ENCODE measurements around the gene TBC1D10A. TPM values are rescaled to one million over a fixed set of nuclear protein-coding genes. Genes with fewer than 3 reads are reported as not detected.

TBC1D10A gene
- total RNA-seq, 1 experiment from 2014 or later, result 8.4 TPM

DNA sequence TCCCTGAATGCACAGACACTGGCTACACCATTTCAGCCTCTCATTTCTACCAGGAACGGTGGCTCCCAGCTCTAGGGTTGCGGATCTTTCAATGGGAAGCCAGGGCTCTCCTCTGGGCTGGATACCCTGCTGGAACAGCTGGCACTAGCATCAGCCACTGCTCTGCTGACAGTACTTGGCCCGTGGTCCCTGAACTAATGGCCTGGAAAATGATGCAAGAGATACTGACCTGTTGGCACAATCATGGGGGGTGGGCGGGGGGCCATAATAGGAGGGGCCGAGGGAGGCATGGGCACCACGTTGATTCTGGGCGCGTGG lies 10.7 kb upstream of the TBC1D10A start:
- H3K27me3 Mint-ChIP-seq (ENCODE audit: low read depth), result no peaks in the 10 kb centered on the region
- no peak overlapping the region for H3K23ac ChIP-seq (ENCODE audit: insufficient read length, low read depth, low read length)
- H3K27ac ChIP-seq (ENCODE audit: insufficient read length, low read depth, low read length), result no peak overlapping the region
- H2BK15ac ChIP-seq (ENCODE audit: low read depth, low read length), result no peak overlapping the region
- H3K36me3 Mint-ChIP-seq (ENCODE audit: insufficient read depth in 1 of 3, low read depth in 3 of 3), result peaks cover 73 to 100% (median 97%) of the 10 kb centered on the region in 3 experiments
- no peaks in the 10 kb centered on the region for H3K9me3 ChIP-seq (ENCODE audit: control insufficient read depth, low read depth, low read length)
- H3K56ac ChIP-seq (ENCODE audit: insufficient read length, low read depth, low read length), result no peak overlapping the region
- H3K18ac ChIP-seq (ENCODE audit: insufficient read length, low read depth, low read length), result no peak overlapping the region
- no peak overlapping the region for H4K5ac ChIP-seq (ENCODE audit: insufficient read length, low read depth, low read length)
- H3K14ac ChIP-seq (ENCODE audit: insufficient read depth, low read length), result no peak overlapping the region
- H3K9ac ChIP-seq (ENCODE audit: extremely low read depth, insufficient read length, low read length), result no peak overlapping the region
- no peaks in the 10 kb centered on the region for H3K9me3 Mint-ChIP-seq
- no peaks in the 10 kb centered on the region for H3K4me1 ChIP-seq (ENCODE audit: insufficient read depth, low read length)
- no peak overlapping the region for H2BK120ac ChIP-seq (ENCODE audit: low read depth, low read length, poor library complexity, severe bottlenecking)
- WGBS (ENCODE audit: extremely low coverage, insufficient read length, low lambda C conversion rate), result no CpG with 5 or more reads among the region's 8 CpGs
- H3K27ac Mint-ChIP-seq, result no peak overlapping the region
- H4K8ac ChIP-seq (replicated peaks; ENCODE audit: insufficient read length, low read depth, low read length), result no peak overlapping the region
- H4K20me1 ChIP-seq (ENCODE audit: control insufficient read depth, insufficient read depth, insufficient read length), result no peaks in the 10 kb centered on the region
- no peak overlapping the region for H2BK20ac ChIP-seq (ENCODE audit: low read depth, low read length, poor library complexity, severe bottlenecking)
- no peaks in the 10 kb centered on the region for H3K79me1 ChIP-seq (ENCODE audit: insufficient read depth, low read depth, low read length, poor library complexity, severe bottlenecking)
- no peak overlapping the region for H3K4me2 ChIP-seq (ENCODE audit: insufficient read depth, insufficient read length, low read length)
- no peak overlapping the region for H2BK12ac ChIP-seq (ENCODE audit: insufficient read length, low read depth, low read length)
- TF ChIP-seq, protein P1, sequence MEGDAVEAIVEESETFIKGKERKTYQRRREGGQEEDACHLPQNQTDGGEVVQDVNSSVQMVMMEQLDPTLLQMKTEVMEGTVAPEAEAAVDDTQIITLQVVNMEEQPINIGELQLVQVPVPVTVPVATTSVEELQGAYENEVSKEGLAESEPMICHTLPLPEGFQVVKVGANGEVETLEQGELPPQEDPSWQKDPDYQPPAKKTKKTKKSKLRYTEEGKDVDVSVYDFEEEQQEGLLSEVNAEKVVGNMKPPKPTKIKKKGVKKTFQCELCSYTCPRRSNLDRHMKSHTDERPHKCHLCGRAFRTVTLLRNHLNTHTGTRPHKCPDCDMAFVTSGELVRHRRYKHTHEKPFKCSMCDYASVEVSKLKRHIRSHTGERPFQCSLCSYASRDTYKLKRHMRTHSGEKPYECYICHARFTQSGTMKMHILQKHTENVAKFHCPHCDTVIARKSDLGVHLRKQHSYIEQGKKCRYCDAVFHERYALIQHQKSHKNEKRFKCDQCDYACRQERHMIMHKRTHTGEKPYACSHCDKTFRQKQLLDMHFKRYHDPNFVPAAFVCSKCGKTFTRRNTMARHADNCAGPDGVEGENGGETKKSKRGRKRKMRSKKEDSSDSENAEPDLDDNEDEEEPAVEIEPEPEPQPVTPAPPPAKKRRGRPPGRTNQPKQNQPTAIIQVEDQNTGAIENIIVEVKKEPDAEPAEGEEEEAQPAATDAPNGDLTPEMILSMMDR (conservative IDR thresholded peaks at IDR 0.05), result no peak
- no peak overlapping the region for H2AK5ac ChIP-seq (ENCODE audit: insufficient read length, low read length)
- no peaks in the 10 kb centered on the region for H3K23me2 ChIP-seq (ENCODE audit: insufficient read length, low read depth, low read length, poor library complexity, severe bottlenecking)
- no peak overlapping the region for H3K4ac ChIP-seq (ENCODE audit: low read depth, low read length)
- H3K4me3 Mint-ChIP-seq, result no peak overlapping the region
- no peaks in the 10 kb centered on the region for H3K27me3 ChIP-seq (ENCODE audit: insufficient read depth, low read length)
- H3K79me2 ChIP-seq (ENCODE audit: insufficient read depth, low read length), result 0 out of 2 replicates have a peak, but pooled peaks cover 2% of the 10 kb centered on the region
- H4K91ac ChIP-seq (ENCODE audit: insufficient read length, low read depth, low read length), result no peak overlapping the region
- no peak overlapping the region for H3T11ph ChIP-seq (ENCODE audit: low read length)
- H2BK5ac ChIP-seq (ENCODE audit: insufficient read length, low read length), result no peak overlapping the region
- H2AFZ ChIP-seq (ENCODE audit: low read length), result no peak overlapping the region
- DNase-seq, result no peak
- no peaks in the 10 kb centered on the region for H3K4me1 Mint-ChIP-seq

All from H9 (cell line).